Testis (tissue), 5 donors: ENCODE results near the gene TRIM69. TPM values are rescaled to one million over a fixed set of nuclear protein-coding genes. Genes with fewer than 3 reads are reported as not detected.
"Not testable (repeated sequence)": the region's sequence is repeated elsewhere in the genome, so short reads cannot be mapped to it uniquely, and the experiment has no call there.

Experiments
- DNase-seq: peaks from one replicate; pipeline ENCODE4 v3.0.0-alpha.2; 2019
- H3K27ac ChIP-seq, 2 donors: fragments of 200-600 bp; sonication (generic); one replicate each; pipeline ENCODE4 v1.5.1; 2019
- H3K27me3 ChIP-seq: fragments of 200-600 bp; sonication (generic); one replicate; pipeline ENCODE4 v1.5.1; 2019
- H3K36me3 ChIP-seq: fragments of 200-600 bp; sonication (generic); one replicate; pipeline ENCODE4 v1.5.1; 2017; ENCODE audit warnings: low read depth; ENCODE audit errors: missing control alignments
- H3K4me1 ChIP-seq: fragments of 200-600 bp; sonication (generic); one replicate; pipeline ENCODE4 v1.5.1; 2019
- H3K4me3 ChIP-seq, 2 donors: fragments of 200-600 bp; sonication (generic); one replicate each; pipeline ENCODE4 v1.5.1; 2017 to 2019
- H3K9me3 ChIP-seq: fragments of 200-600 bp; sonication (generic); one replicate; pipeline ENCODE4 v1.5.1; 2017
- CTCF ChIP-seq, 3 experiments: fragments of 450-650 bp in 2 of 3; fragments of 200-600 bp in 1 of 3; sonication (generic) in 1 of 3; IDR thresholded peaks; one replicate each; pipeline ENCODE4 v1.5.1; 2016 to 2019; ENCODE audit warnings: antibody characterized with exemption in 3 of 3, mild to moderate bottlenecking in 2 of 3, moderate library complexity in 1 of 3
- POLR2A ChIP-seq: fragments of 450-650 bp; IDR thresholded peaks from one replicate; pipeline ENCODE4 v1.6.1; 2017; ENCODE audit warnings: antibody characterized with exemption, mild to moderate bottlenecking, moderate library complexity
- WGBS, 2 donors: methylation state at CpG; one replicate each; pipeline ENCODE4 v1.1.5; 2018; 5-methylcytosine and 5-hydroxymethylcytosine counted together
- intact Hi-C: fragments of 100-400 bp; cut with DNase I; formaldehyde crosslinking; loops from one replicate; pipeline ENCODE4 v1.15.1; 2023; ENCODE audit warnings: low total_unique reads
- long read RNA-seq, 2 donors: transcript quantifications; one replicate each; lab custom pipeline, GENCODE V29; 2026
- polyA plus RNA-seq: library from polyadenylated mRNA; stranded (reverse); fragments of 350-450 nt; fragmentation: Illumina TruSeq; extraction: RNeasy Lipid Tissue Mini Kit (QIAGEN cat#74804); gene quantifications from one replicate; pipeline ENCODE4 v1.2.3, GENCODE V29; 2014; ENCODE audit warnings: low read depth, low replicate concordance; ENCODE audit not compliant: insufficient read depth
- total RNA-seq, 2 donors: library from RNA; depleted of rRNA; stranded (reverse); fragments of >200 nt; gene quantifications; one replicate each; pipeline ENCODE4 v1.2.3, GENCODE V29; 2016

Gene TRIM69
- total RNA-seq: 10 to 100 TPM; 19.1 to 23.5 TPM
- 120 TPM for polyA plus RNA-seq
- long read RNA-seq, donor 1, transcript TRIM69-207 (2 exons, 3,190 nt): major isoform, 15 of 17 reads
- long read RNA-seq, donor 1, partial matches to known transcripts: 0 of 17 reads
- long read RNA-seq, donor 1, other reads (novel, unspliced or antisense): 0 of 17 reads
- long read RNA-seq, donor 2, partial matches to known transcripts: 0 of 4 reads
- long read RNA-seq, donor 2, other reads (novel, unspliced or antisense): 0 of 4 reads

GRCh38 chr15:44736181-44736765, at the start of gene TRIM69:
Gene TRIM69, plus strand, starts transcription at chr15:44736528. Its CDS starts 177 bp downstream, at chr15:44736705.
- no peak for DNase-seq
- 77 to 84% methylated on average over 3 of the region's 3 CpGs for WGBS, 2 donors
- intact Hi-C loops: loop anchor here (5.0 kb wide), 1 partner anchor 74 kb away; the partner anchor contains the start of gene SPG11

GRCh38 chr15:44689318-44689717, 47.0 kb upstream of the TRIM69 start:
- H3K9me3 ChIP-seq, H3K4me1 ChIP-seq, H3K27ac ChIP-seq, DNase-seq, H3K36me3 ChIP-seq, H3K27me3 ChIP-seq, intact Hi-C loops, H3K4me3 ChIP-seq: not testable (repeated sequence)
- WGBS, 2 donors: 80% methylated on average over 2 of the region's 2 CpGs

More at GRCh38 chr15:44736181-44736765, at the start of gene TRIM69:
- Histone ChIP-seq H3K4me1 (peaks cover 5% of the 10 kb centered on the region), H3K27me3 (no peaks in the 10 kb centered on the region), H3K27ac (peak within 1 kb of the TSS in 1 of 2 donors; percentile 20), H3K4me3 (no peak within 1 kb of the TSS), H3K36me3 (no peaks in the 10 kb centered on the region), H3K9me3 (no peaks in the 10 kb centered on the region)
- no peak for TF ChIP-seq POLR2A
- no peak for TF ChIP-seq CTCF (IDR thresholded peaks at IDR 0.05)

- intact Hi-C loops, H3K4me1 ChIP-seq, H3K4me3 ChIP-seq, H3K27ac ChIP-seq, H3K27me3 ChIP-seq, DNase-seq, H3K9me3 ChIP-seq, H3K36me3 ChIP-seq: not testable (repeated sequence)
- 48 to 56% methylated on average over 1 of the region's 1 CpG for WGBS, 2 donors
Measured at GRCh38 chr15:44690245-44690644, 46.1 kb upstream of the TRIM69 start.

GRCh38 chr15:44692659-44693058, 43.7 kb upstream of the TRIM69 start:
- Histone ChIP-seq H3K36me3 (no peaks in the 10 kb centered on the region), H3K4me1 (no peaks in the 10 kb centered on the region), H3K27ac (no peak overlapping the region), H3K27me3 (no peaks in the 10 kb centered on the region), H3K4me3 (no peak overlapping the region), H3K9me3 (no peaks in the 10 kb centered on the region)
- no peak for DNase-seq
- intact Hi-C loops: no loop called here
- TF ChIP-seq POLR2A (no peak), CTCF (IDR thresholded peaks at IDR 0.05) (no peak)
- 87 to 100% methylated on average over 1 of the region's 1 CpG for WGBS, 2 donors

GRCh38 chr15:44694416-44694815, 41.9 kb upstream of the TRIM69 start:
- TF ChIP-seq CTCF (IDR thresholded peaks at IDR 0.05): no peak
- TF ChIP-seq POLR2A: no peak
- Histone ChIP-seq H3K4me3 (no peak overlapping the region), H3K4me1 (no peaks in the 10 kb centered on the region), H3K27me3 (no peaks in the 10 kb centered on the region), H3K9me3 (no peaks in the 10 kb centered on the region), H3K36me3 (no peaks in the 10 kb centered on the region), H3K27ac (no peak overlapping the region)
- intact Hi-C loops: no loop called here
- 83 to 87% methylated on average over 4 of the region's 4 CpGs for WGBS, 2 donors
- no peak for DNase-seq
